Fibroblast of lung (primary cell): ENCODE measurements around the gene PDE11A. TPM values are rescaled to one million over a fixed set of nuclear protein-coding genes. Genes with fewer than 3 reads are reported as not detected.

Source experiments
- DNase-seq, 2 donors: peaks; one replicate each; pipeline versions ENCODE4 v3.0.0 to v3.0.0-alpha.2; 2010; ENCODE audit warnings: low read depth in 2 of 2
- H2AFZ ChIP-seq: 2 replicates; pipeline ENCODE4 v1.5.1; 2012; ENCODE audit warnings: low read length, control low read depth, inconsistent platforms
- H3K27ac ChIP-seq: 2 replicates; pipeline ENCODE4 v1.5.1; 2011; ENCODE audit warnings: low read length, control low read depth; ENCODE audit not compliant: insufficient read depth
- H3K27me3 ChIP-seq: 2 replicates; pipeline ENCODE4 v1.5.1; 2011; ENCODE audit warnings: mild to moderate bottlenecking, low read length; ENCODE audit not compliant: control insufficient read depth, insufficient read depth
- H3K36me3 ChIP-seq: 2 replicates; pipeline ENCODE4 v1.5.1; 2011; ENCODE audit warnings: low read length; ENCODE audit not compliant: control insufficient read depth, insufficient read depth
- H3K4me1 ChIP-seq: 2 replicates; pipeline ENCODE4 v1.5.1; 2011; ENCODE audit warnings: low read length; ENCODE audit not compliant: control insufficient read depth, insufficient read depth; ENCODE audit errors: extremely low read depth
- H3K4me2 ChIP-seq: 2 replicates; pipeline ENCODE4 v1.5.1; 2011; ENCODE audit warnings: low read length, control low read depth; ENCODE audit not compliant: insufficient read depth; ENCODE audit errors: extremely low read depth
- H3K4me3 ChIP-seq, 4 experiments: fragments of 200-600 bp in 1 of 4; sonication (generic) in 1 of 4; replicated peaks in 1 of 4; 2 replicates each; pipeline ENCODE4 v1.5.1; 2011 to 2016; ENCODE audit warnings: low read length in 4 of 4, low read depth in 3 of 4, mild to moderate bottlenecking in 3 of 4, control low read depth in 2 of 4, inconsistent platforms in 1 of 4, mixed read lengths in 1 of 4; ENCODE audit not compliant: insufficient read depth in 1 of 4; ENCODE audit errors: control extremely low read depth in 1 of 4
- H3K79me2 ChIP-seq: 2 replicates; pipeline ENCODE4 v1.5.1; 2012; ENCODE audit warnings: mild to moderate bottlenecking, low read length, inconsistent platforms; ENCODE audit not compliant: control insufficient read depth, insufficient read depth
- H3K9ac ChIP-seq: 2 replicates; pipeline ENCODE4 v1.5.1; 2011; ENCODE audit warnings: mild to moderate bottlenecking, low read length, control low read depth; ENCODE audit not compliant: insufficient read depth
- H3K9me3 ChIP-seq: 2 replicates; pipeline ENCODE4 v1.5.1; 2012; ENCODE audit warnings: low read depth, low read length; ENCODE audit not compliant: control insufficient read depth, insufficient read depth
- H4K20me1 ChIP-seq: 2 replicates; pipeline ENCODE4 v1.5.1; 2011; ENCODE audit warnings: low read length; ENCODE audit not compliant: control insufficient read depth, insufficient read depth; ENCODE audit errors: extremely low read depth
- EZH2 ChIP-seq: IDR thresholded peaks from 2 replicates; pipeline ENCODE4 v1.5.1; 2012; ENCODE audit warnings: low read length, control low read depth, mild to moderate bottlenecking; ENCODE audit errors: missing control alignments
- polyA plus RNA-seq, 2 donors: library from polyadenylated mRNA; depleted of rRNA in 1 of 2; stranded (reverse) in 1 of 2; unstranded in 1 of 2; fragments of >200 nt; gene quantifications; 2 replicates each; pipeline ENCODE4 v1.2.1, GENCODE V29; 2011 to 2012; ENCODE audit warnings: missing spikeins in 1 of 2
- total RNA-seq: library from RNA; depleted of rRNA; stranded (reverse); fragments of >200 nt; gene quantifications from 2 replicates; pipeline ENCODE4 v1.2.1, GENCODE V29; 2014
- TF ChIP-seq, protein P1 (sequence below), 2 donors: IDR thresholded peaks in 1 of 2; conservative IDR thresholded peaks in 1 of 2; 1 replicate in 1 of 2; 2 replicates in 1 of 2; pipeline ENCODE4 v1.5.1; 2011 to 2012; ENCODE audit warnings: low read length in 2 of 2, control low read depth in 1 of 2, inconsistent platforms in 1 of 2, low read depth in 1 of 2, mild to moderate bottlenecking in 1 of 2

PDE11A gene
- total and polyA plus RNA-seq, 2 donors (not counting 1 experiment from before 2014, with no cell fraction given): 0.03 to 0.33 TPM

- TF ChIP-seq, protein P1, sequence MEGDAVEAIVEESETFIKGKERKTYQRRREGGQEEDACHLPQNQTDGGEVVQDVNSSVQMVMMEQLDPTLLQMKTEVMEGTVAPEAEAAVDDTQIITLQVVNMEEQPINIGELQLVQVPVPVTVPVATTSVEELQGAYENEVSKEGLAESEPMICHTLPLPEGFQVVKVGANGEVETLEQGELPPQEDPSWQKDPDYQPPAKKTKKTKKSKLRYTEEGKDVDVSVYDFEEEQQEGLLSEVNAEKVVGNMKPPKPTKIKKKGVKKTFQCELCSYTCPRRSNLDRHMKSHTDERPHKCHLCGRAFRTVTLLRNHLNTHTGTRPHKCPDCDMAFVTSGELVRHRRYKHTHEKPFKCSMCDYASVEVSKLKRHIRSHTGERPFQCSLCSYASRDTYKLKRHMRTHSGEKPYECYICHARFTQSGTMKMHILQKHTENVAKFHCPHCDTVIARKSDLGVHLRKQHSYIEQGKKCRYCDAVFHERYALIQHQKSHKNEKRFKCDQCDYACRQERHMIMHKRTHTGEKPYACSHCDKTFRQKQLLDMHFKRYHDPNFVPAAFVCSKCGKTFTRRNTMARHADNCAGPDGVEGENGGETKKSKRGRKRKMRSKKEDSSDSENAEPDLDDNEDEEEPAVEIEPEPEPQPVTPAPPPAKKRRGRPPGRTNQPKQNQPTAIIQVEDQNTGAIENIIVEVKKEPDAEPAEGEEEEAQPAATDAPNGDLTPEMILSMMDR (conservative IDR thresholded peaks at IDR 0.05 in 1 of 2, IDR thresholded peaks at IDR 0.05 in 1 of 2; ENCODE audit: low read depth in 1 of 2, low read length in 2 of 2): no peak
- TF ChIP-seq EZH2: no peak
- Histone ChIP-seq H3K36me3 (no peaks in the 10 kb centered on the region), H4K20me1 (no peaks in the 10 kb centered on the region), H3K27ac (no peak overlapping the region), H3K4me2 (no peak overlapping the region), H3K27me3 (no peaks in the 10 kb centered on the region), H3K4me3 (no peak overlapping the region), H3K4me1 (no peaks in the 10 kb centered on the region), H3K9me3 (no peaks in the 10 kb centered on the region), H2AFZ (no peak overlapping the region), H3K9ac (no peak overlapping the region), H3K79me2 (no peaks in the 10 kb centered on the region)
- DNase-seq: no peak
Measured at GRCh38 chr2:177782613-177783012, 290.0 kb downstream of the PDE11A start.

- Histone ChIP-seq H3K27ac (no peak overlapping the region), H3K4me1 (no peaks in the 10 kb centered on the region), H3K9me3 (no peaks in the 10 kb centered on the region), H3K4me3 (no peak overlapping the region), H2AFZ (no peak overlapping the region), H3K36me3 (no peaks in the 10 kb centered on the region), H3K9ac (no peak overlapping the region), H3K4me2 (no peak overlapping the region), H3K79me2 (no peaks in the 10 kb centered on the region), H3K27me3 (no peaks in the 10 kb centered on the region), H4K20me1 (no peaks in the 10 kb centered on the region)
- TF ChIP-seq EZH2: no peak
- TF ChIP-seq, protein P1 (conservative IDR thresholded peaks at IDR 0.05 in 1 of 2, IDR thresholded peaks at IDR 0.05 in 1 of 2; ENCODE audit: low read depth in 1 of 2, low read length in 2 of 2): no peak
- DNase-seq: no peak
Measured at GRCh38 chr2:177778472-177778871, 294.1 kb downstream of the PDE11A start.

- no peaks in the 10 kb centered on the region for H3K9me3 ChIP-seq
- no peaks in the 10 kb centered on the region for H3K4me1 ChIP-seq
- no peaks in the 10 kb centered on the region for H4K20me1 ChIP-seq
- DNase-seq: peak; percentile 27 to 55
- no peaks in the 10 kb centered on the region for H3K27me3 ChIP-seq
- no peak overlapping the region for H2AFZ ChIP-seq
- H3K9ac ChIP-seq: no peak overlapping the region
- H3K4me2 ChIP-seq: no peak overlapping the region
- no peaks in the 10 kb centered on the region for H3K36me3 ChIP-seq
- no peak overlapping the region for H3K4me3 ChIP-seq
- TF ChIP-seq, protein P1 (conservative IDR thresholded peaks at IDR 0.05 in 1 of 2, IDR thresholded peaks at IDR 0.05 in 1 of 2; ENCODE audit: low read depth in 1 of 2, low read length in 2 of 2): peak; percentile 40 to 61
- TF ChIP-seq EZH2: no peak
- H3K27ac ChIP-seq: no peak overlapping the region
- no peaks in the 10 kb centered on the region for H3K79me2 ChIP-seq
Measured at GRCh38 chr2:177772529-177772928, 300.0 kb downstream of the PDE11A start.
